ENCODE results near the gene PHF1. TPM values are rescaled to one million over a fixed set of nuclear protein-coding genes. Genes with fewer than 3 reads are reported as not detected.
"Not testable (repeated sequence)": the region's sequence is repeated elsewhere in the genome, so short reads cannot be mapped to it uniquely, and the experiment has no call there.

The PHF1 gene
- 100 to 1,000 TPM; 448 to 472 TPM for total RNA-seq
- 163 to 467 reads per million in 2 donors for total RNA-seq

GRCh38 chr6:33410711-33411631, at the start of gene PHF1:
TSS of gene PHF1 (plus strand) at chr6:33411014. CDS start at chr6:33412264, 1,250 bp downstream.
- peak within 1 kb of the TSS; percentile 92 for H3K27ac Mint-ChIP-seq

DNA sequence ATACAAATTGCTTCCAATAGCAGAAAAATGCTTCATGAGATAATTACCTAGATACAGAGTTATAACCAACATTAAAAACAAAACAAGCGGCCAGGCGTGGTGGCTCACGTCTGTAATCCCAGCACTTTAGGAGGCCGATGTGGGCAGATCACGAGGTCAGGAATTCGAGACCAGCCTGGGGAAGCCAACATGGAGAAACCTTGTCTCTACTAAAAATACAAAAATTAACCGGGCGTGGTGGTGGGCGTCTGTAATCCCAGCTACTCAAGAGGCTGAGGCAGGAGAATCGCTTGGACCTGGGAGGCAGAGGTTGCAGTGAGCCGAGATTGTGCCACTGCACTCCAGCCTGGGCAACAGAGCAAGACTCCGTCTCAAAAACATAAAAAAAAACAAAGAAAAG, 47.3 kb upstream of the PHF1 start:
- not testable (repeated sequence) for H3K4me1 Mint-ChIP-seq; H3K27ac Mint-ChIP-seq; H3K36me3 Mint-ChIP-seq (ENCODE audit: low read depth); H3K9me3 ChIP-seq (ENCODE audit: control insufficient read depth, low read length, poor library complexity, severe bottlenecking); ATAC-seq; H3K27me3 Mint-ChIP-seq; H3K4me3 Mint-ChIP-seq; DNase-seq

More at GRCh38 chr6:33410711-33411631, at the start of gene PHF1:
- Mint-ChIP-seq H3K27me3 (no peaks in the 10 kb centered on the region), H3K36me3 (ENCODE audit: low read depth) (peaks cover 12% of the 10 kb centered on the region), H3K4me3 (peak within 1 kb of the TSS; percentile 96), H3K4me1 (peaks cover 45% of the 10 kb centered on the region)
- DNase-seq (peak in 1 of 3 donors; percentile 84), ATAC-seq (peak; percentile 76)
- no peaks in the 10 kb centered on the region for H3K9me3 ChIP-seq (ENCODE audit: control insufficient read depth, low read length, poor library complexity, severe bottlenecking)

GRCh38 chr6:33364475-33365205, 46.2 kb upstream of the PHF1 start:
- not testable (repeated sequence) for DNase-seq; ATAC-seq; H3K36me3 Mint-ChIP-seq (ENCODE audit: low read depth); H3K9me3 ChIP-seq (ENCODE audit: control insufficient read depth, low read length, poor library complexity, severe bottlenecking); H3K4me3 Mint-ChIP-seq; H3K27ac Mint-ChIP-seq; H3K27me3 Mint-ChIP-seq; H3K4me1 Mint-ChIP-seq

GRCh38 chr6:33365206-33365971, 45.4 kb upstream of the PHF1 start:
- not testable (repeated sequence) for DNase-seq; ATAC-seq; H3K9me3 ChIP-seq (ENCODE audit: control insufficient read depth, low read length, poor library complexity, severe bottlenecking); H3K4me1 Mint-ChIP-seq; H3K27me3 Mint-ChIP-seq; H3K4me3 Mint-ChIP-seq; H3K36me3 Mint-ChIP-seq (ENCODE audit: low read depth); H3K27ac Mint-ChIP-seq

GRCh38 chr6:33367009-33367714, 43.7 kb upstream of the PHF1 start:
- H3K4me3 Mint-ChIP-seq: no peak overlapping the region
- DNase-seq: no peak
- no peak for ATAC-seq

GRCh38 chr6:33367715-33368025, 43.1 kb upstream of the PHF1 start:
- H3K27me3 Mint-ChIP-seq; DNase-seq; H3K9me3 ChIP-seq (ENCODE audit: control insufficient read depth, low read length, poor library complexity, severe bottlenecking); H3K27ac Mint-ChIP-seq; H3K4me1 Mint-ChIP-seq; H3K36me3 Mint-ChIP-seq (ENCODE audit: low read depth); H3K4me3 Mint-ChIP-seq; ATAC-seq: not testable (repeated sequence)

More at GRCh38 chr6:33367009-33367714, 43.7 kb upstream of the PHF1 start:
- H3K9me3 ChIP-seq (ENCODE audit: control insufficient read depth, low read length, poor library complexity, severe bottlenecking): no peaks in the 10 kb centered on the region
- Mint-ChIP-seq H3K27me3 (peaks cover 6% of the 10 kb centered on the region), H3K27ac (no peak overlapping the region), H3K4me1 (peaks cover 4% of the 10 kb centered on the region), H3K36me3 (ENCODE audit: low read depth) (no peaks in the 10 kb centered on the region)

DNA sequence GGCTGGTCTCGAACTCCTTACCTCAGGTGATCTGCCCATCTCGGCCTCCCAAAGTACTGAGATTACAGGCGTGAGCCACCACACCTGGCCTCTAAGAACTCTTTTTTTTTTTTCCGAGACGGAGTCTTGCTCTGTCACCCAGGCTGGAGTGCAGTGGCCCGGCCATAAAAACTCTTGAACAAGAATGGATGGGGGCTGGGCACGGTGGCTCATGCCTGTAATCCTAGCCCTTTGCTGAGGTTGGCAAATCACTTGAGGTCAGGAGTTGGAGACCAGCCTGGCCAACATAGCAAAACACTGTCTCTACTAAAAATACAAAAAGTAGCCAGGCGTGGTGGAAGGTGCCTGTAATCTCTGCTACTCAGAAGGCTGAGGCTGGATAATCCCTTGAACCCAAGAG, 38.9 kb upstream of the PHF1 start:
- not testable (repeated sequence) for H3K36me3 Mint-ChIP-seq (ENCODE audit: low read depth); H3K27ac Mint-ChIP-seq; H3K4me1 Mint-ChIP-seq; DNase-seq; ATAC-seq; H3K4me3 Mint-ChIP-seq; H3K27me3 Mint-ChIP-seq; H3K9me3 ChIP-seq (ENCODE audit: control insufficient read depth, low read length, poor library complexity, severe bottlenecking)

- H3K27ac Mint-ChIP-seq: no peak overlapping the region
Observed at GRCh38 chr6:33372526-33373123, 38.2 kb upstream of the PHF1 start.

GRCh38 chr6:33373960-33374910, 36.6 kb upstream of the PHF1 start:
- H3K9me3 ChIP-seq (ENCODE audit: control insufficient read depth, low read length, poor library complexity, severe bottlenecking): no peaks in the 10 kb centered on the region
- Mint-ChIP-seq H3K27me3 (no peaks in the 10 kb centered on the region), H3K4me3 (peak overlapping the region; percentile 58), H3K27ac (peak overlapping the region; percentile 34), H3K4me1 (peaks cover 10% of the 10 kb centered on the region), H3K36me3 (ENCODE audit: low read depth) (no peaks in the 10 kb centered on the region)
- ATAC-seq (no peak), DNase-seq (no peak)

More at GRCh38 chr6:33372526-33373123, 38.2 kb upstream of the PHF1 start:
- no peaks in the 10 kb centered on the region for H3K9me3 ChIP-seq (ENCODE audit: control insufficient read depth, low read length, poor library complexity, severe bottlenecking)
- no peaks in the 10 kb centered on the region for H3K36me3 Mint-ChIP-seq (ENCODE audit: low read depth)
- H3K27me3 Mint-ChIP-seq: no peaks in the 10 kb centered on the region
- H3K4me3 Mint-ChIP-seq: no peak overlapping the region
- DNase-seq (no peak), ATAC-seq (no peak)
- peaks cover 10% of the 10 kb centered on the region for H3K4me1 Mint-ChIP-seq

DNA sequence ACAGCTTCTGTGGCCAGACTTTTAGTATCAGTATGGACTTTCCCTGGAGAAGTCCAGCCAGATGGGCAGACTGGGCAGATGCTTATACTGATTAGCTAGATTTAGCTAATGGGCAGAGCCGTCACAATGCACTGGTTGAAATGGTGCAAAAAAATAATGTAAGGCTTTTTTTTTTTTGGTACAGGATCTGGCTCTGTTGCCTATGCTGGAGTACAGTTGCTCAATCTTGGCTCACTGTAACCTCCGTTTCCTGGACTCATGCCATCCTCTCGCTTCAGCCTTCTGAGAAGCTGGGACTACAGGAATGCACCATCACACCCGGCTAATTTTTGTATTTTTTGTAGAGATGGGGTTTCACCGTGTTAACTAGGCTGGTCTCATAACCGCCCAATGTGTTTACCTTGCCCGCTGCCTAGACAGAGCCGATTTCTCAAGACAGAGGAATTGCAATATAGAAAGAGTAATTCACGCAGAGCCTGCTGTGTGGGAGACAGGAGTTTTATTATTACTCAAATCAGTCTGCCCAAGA, 35.6 kb upstream of the PHF1 start:
- ATAC-seq: no peak
- H3K27me3 Mint-ChIP-seq: no peaks in the 10 kb centered on the region

GRCh38 chr6:33377171-33377570, 33.6 kb upstream of the PHF1 start:
- Mint-ChIP-seq H3K4me3 (no peak overlapping the region), H3K27me3 (no peaks in the 10 kb centered on the region)

More for the DNA sequence above, 35.6 kb upstream of the PHF1 start:
- peaks cover 10% of the 10 kb centered on the region for H3K4me1 Mint-ChIP-seq
- H3K36me3 Mint-ChIP-seq (ENCODE audit: low read depth): no peaks in the 10 kb centered on the region
- no peak overlapping the region for H3K4me3 Mint-ChIP-seq
- DNase-seq: no peak
- H3K9me3 ChIP-seq (ENCODE audit: control insufficient read depth, low read length, poor library complexity, severe bottlenecking): no peaks in the 10 kb centered on the region
- peak overlapping the region; percentile 34 for H3K27ac Mint-ChIP-seq

More at GRCh38 chr6:33377171-33377570, 33.6 kb upstream of the PHF1 start:
- H3K27ac Mint-ChIP-seq: no peak overlapping the region
- DNase-seq: no peak
- ATAC-seq: no peak
- no peaks in the 10 kb centered on the region for H3K9me3 ChIP-seq (ENCODE audit: control insufficient read depth, low read length, poor library complexity, severe bottlenecking)
- H3K4me1 Mint-ChIP-seq: peaks cover 12% of the 10 kb centered on the region
- no peaks in the 10 kb centered on the region for H3K36me3 Mint-ChIP-seq (ENCODE audit: low read depth)

Data from T-helper 17 cell (primary cell).